SK-N-SH treated with all-trans-retinoic acid at 6 μM for 48 hours (cell line): ENCODE measurements around the gene PRR32.

Source experiments
- ATAC-seq: fragments of 200-7000 bp; cut with Tn5 transposase; 3 replicates; pipeline ENCODE4 v1.9.1; 2020; ENCODE audit warnings: mild to moderate bottlenecking, moderate library complexity
- ARNTL ChIP-seq: fragments of 450-650 bp; formaldehyde crosslinking; IDR thresholded peaks from 2 replicates; pipeline ENCODE4 v1.5.0; 2020; ENCODE audit warnings: low read depth, mild to moderate bottlenecking, moderate library complexity, borderline replicate concordance
- BACH2 ChIP-seq: fragments of 250-450 bp; sonication (Bioruptor Pico); IDR thresholded peaks from 2 replicates; pipeline ENCODE4 v1.9.0; 2021; ENCODE audit warnings: mild to moderate bottlenecking, borderline replicate concordance
- CREB5 ChIP-seq: fragments of 250-450 bp; sonication (Bioruptor Pico); IDR thresholded peaks from 2 replicates; pipeline ENCODE4 v1.5.1; 2020; ENCODE audit warnings: low read depth, mild to moderate bottlenecking, moderate library complexity
- CSDC2 ChIP-seq: fragments of 250-450 bp; sonication (Bioruptor Pico); IDR thresholded peaks from 2 replicates; pipeline ENCODE4 v1.5.0; 2020; ENCODE audit warnings: mild to moderate bottlenecking, moderate library complexity
- CSRNP3 ChIP-seq: fragments of 250-450 bp; sonication (Bioruptor Pico); IDR thresholded peaks from 2 replicates; pipeline ENCODE4 v1.5.1; 2021; ENCODE audit warnings: mild to moderate bottlenecking, moderate library complexity
- ESRRG ChIP-seq: fragments of 250-450 bp; sonication (Bioruptor Pico); IDR thresholded peaks from 2 replicates; pipeline ENCODE4 v1.6.1; 2021; ENCODE audit warnings: mild to moderate bottlenecking
- ISL1 ChIP-seq: fragments of 250-450 bp; sonication (Bioruptor Pico); IDR thresholded peaks from 2 replicates; pipeline ENCODE4 v2.1.2; 2022; ENCODE audit warnings: mild to moderate bottlenecking, moderate library complexity
- OSR1 ChIP-seq: fragments of 250-450 bp; sonication (Bioruptor Pico); IDR thresholded peaks from 2 replicates; pipeline ENCODE4 v1.8.0; 2022; ENCODE audit warnings: moderate library complexity, mild to moderate bottlenecking, inconsistent platforms
- RARB ChIP-seq: fragments of 250-450 bp; sonication (Bioruptor Pico); IDR thresholded peaks from 2 replicates; pipeline ENCODE4 v1.8.0; 2021; ENCODE audit warnings: mild to moderate bottlenecking, moderate library complexity
- SNAI2 ChIP-seq: fragments of 250-450 bp; sonication (Bioruptor Pico); IDR thresholded peaks from 2 replicates; pipeline ENCODE4 v1.5.0; 2020; ENCODE audit warnings: mild to moderate bottlenecking, moderate library complexity
- TCF4 ChIP-seq: fragments of 250-450 bp; sonication (Bioruptor Pico); IDR thresholded peaks from 2 replicates; pipeline ENCODE4 v1.8.0; 2021; ENCODE audit warnings: mild to moderate bottlenecking, moderate library complexity, borderline replicate concordance
- TOX ChIP-seq: fragments of 250-450 bp; sonication (Bioruptor Pico); IDR thresholded peaks from 2 replicates; pipeline ENCODE4 v1.8.0; 2021; ENCODE audit warnings: mild to moderate bottlenecking, moderate library complexity, borderline replicate concordance
- ZC3H10 ChIP-seq: fragments of 250-450 bp; sonication (Bioruptor Pico); IDR thresholded peaks from 2 replicates; pipeline ENCODE4 v1.5.1; 2021; ENCODE audit warnings: mild to moderate bottlenecking, moderate library complexity
- ZFP3 ChIP-seq: fragments of 250-450 bp; sonication (Bioruptor Pico); IDR thresholded peaks from 2 replicates; pipeline ENCODE4 v1.5.0; 2020; ENCODE audit warnings: mild to moderate bottlenecking, moderate library complexity
- ZFP30 ChIP-seq: fragments of 450-650 bp; formaldehyde crosslinking; IDR thresholded peaks from 2 replicates; pipeline ENCODE4 v1.5.0; 2022; ENCODE audit warnings: mild to moderate bottlenecking, moderate library complexity
- ZNF565 ChIP-seq: fragments of 450-650 bp; formaldehyde crosslinking; conservative IDR thresholded peaks from 2 replicates; pipeline ENCODE4 v1.5.0; 2020; ENCODE audit warnings: low read depth, mild to moderate bottlenecking, moderate library complexity
- ZNF70 ChIP-seq: fragments of 450-650 bp; formaldehyde crosslinking; IDR thresholded peaks from 2 replicates; pipeline ENCODE4 v1.5.0; 2020; ENCODE audit warnings: mild to moderate bottlenecking, moderate library complexity
- TF ChIP-seq, protein P1 (sequence below): fragments of 250-450 bp; sonication (Bioruptor Pico); IDR thresholded peaks from 2 replicates; pipeline ENCODE4 v1.8.0; 2020; ENCODE audit warnings: mild to moderate bottlenecking, moderate library complexity, borderline replicate concordance
- TF ChIP-seq, protein P2 (sequence below): fragments of 250-450 bp; sonication (Bioruptor Pico); IDR thresholded peaks from 2 replicates; pipeline ENCODE4 v1.8.0; 2021; ENCODE audit warnings: low read depth, mild to moderate bottlenecking, moderate library complexity, borderline replicate concordance

Gene PRR32

GRCh38 chrX:126825566-126826193 is 6.2 kb downstream of the PRR32 start:
- no peak for ATAC-seq
- no peak for TF ChIP-seq ZNF70

- TF ChIP-seq ZC3H10 (CRISPR knock-in tag) (no peak), ISL1 (no peak)
- ATAC-seq, result no peak
Observed at GRCh38 chrX:126836186-126836585, 16.7 kb downstream of the PRR32 start.

DNA sequence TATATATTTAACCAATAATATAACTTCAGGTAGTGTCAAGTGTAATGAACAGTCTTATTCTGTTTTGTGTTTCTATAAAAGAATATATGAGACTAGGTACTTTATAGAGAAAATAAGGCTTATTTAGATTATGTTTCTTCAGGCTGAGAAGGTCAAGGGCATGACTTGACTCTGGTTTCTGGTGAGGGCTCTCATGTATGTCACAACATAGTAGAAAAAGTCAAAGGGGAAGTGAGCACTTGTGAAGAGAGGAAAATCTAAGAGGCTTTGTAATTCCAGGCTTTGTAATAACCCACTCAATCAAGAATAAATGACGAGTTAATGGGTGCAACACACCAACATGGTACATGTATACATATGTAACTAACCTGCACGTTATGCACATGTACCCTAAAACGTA is 27.6 kb downstream of the PRR32 start:
- TF ChIP-seq ZNF565, result no peak
- TF ChIP-seq BACH2 (CRISPR knock-in tag), result no peak
- TF ChIP-seq TOX, result no peak
- no peak for TF ChIP-seq ZFP30 (CRISPR knock-in tag)
- no peak for TF ChIP-seq ZFP3 (CRISPR knock-in tag)
- ATAC-seq, result no peak

DNA sequence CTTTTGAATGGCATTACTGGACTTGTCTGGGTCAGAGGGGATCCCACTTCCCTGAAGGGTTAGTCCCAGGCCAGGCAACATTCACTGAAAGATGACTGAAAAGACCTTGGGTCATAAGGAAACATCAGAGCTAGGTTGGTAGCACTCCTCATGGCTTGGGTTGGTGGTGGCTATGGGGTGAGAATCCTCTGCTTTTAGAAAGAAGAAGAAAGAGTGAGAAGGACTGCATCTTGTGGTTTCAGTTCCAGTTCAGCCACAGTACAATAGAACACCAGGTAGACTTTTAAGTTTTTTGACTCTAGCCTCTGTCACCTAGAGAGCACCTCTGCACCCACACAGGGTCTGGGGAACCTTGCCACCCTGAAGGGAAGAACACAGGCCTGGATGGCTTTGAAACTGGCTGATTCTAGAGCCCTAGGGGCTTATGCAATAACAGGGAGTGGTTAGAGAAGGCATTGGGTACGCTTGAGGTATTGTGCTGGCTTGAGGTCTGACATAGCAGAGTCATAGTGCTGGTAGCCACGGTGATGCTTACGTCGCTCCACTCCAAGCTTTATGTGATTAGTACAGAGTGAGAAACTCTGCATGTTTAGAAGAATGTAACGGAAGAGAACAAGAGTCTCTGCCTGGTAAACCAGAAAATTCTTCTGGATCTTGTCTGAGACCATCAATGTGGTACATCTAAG is 36.5 kb downstream of the PRR32 start:
- TF ChIP-seq ZFP30 (CRISPR knock-in tag), result no peak
- TF ChIP-seq, protein P1, sequence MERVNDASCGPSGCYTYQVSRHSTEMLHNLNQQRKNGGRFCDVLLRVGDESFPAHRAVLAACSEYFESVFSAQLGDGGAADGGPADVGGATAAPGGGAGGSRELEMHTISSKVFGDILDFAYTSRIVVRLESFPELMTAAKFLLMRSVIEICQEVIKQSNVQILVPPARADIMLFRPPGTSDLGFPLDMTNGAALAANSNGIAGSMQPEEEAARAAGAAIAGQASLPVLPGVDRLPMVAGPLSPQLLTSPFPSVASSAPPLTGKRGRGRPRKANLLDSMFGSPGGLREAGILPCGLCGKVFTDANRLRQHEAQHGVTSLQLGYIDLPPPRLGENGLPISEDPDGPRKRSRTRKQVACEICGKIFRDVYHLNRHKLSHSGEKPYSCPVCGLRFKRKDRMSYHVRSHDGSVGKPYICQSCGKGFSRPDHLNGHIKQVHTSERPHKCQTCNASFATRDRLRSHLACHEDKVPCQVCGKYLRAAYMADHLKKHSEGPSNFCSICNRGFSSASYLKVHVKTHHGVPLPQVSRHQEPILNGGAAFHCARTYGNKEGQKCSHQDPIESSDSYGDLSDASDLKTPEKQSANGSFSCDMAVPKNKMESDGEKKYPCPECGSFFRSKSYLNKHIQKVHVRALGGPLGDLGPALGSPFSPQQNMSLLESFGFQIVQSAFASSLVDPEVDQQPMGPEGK (CRISPR knock-in tag), result no peak
- TF ChIP-seq, protein P2, sequence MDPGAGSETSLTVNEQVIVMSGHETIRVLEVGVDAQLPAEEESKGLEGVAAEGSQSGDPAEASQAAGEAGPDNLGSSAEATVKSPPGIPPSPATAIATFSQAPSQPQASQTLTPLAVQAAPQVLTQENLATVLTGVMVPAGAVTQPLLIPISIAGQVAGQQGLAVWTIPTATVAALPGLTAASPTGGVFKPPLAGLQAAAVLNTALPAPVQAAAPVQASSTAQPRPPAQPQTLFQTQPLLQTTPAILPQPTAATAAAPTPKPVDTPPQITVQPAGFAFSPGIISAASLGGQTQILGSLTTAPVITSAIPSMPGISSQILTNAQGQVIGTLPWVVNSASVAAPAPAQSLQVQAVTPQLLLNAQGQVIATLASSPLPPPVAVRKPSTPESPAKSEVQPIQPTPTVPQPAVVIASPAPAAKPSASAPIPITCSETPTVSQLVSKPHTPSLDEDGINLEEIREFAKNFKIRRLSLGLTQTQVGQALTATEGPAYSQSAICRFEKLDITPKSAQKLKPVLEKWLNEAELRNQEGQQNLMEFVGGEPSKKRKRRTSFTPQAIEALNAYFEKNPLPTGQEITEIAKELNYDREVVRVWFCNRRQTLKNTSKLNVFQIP (CRISPR knock-in tag), result no peak
- no peak for TF ChIP-seq CSDC2 (CRISPR knock-in tag)
- no peak for TF ChIP-seq ESRRG (CRISPR knock-in tag)
- TF ChIP-seq CREB5, result no peak
- TF ChIP-seq SNAI2 (CRISPR knock-in tag), result no peak
- no peak for TF ChIP-seq ARNTL (CRISPR knock-in tag)
- TF ChIP-seq OSR1, result no peak
- no peak for TF ChIP-seq RARB (CRISPR knock-in tag)
- no peak for TF ChIP-seq ZNF565
- TF ChIP-seq CSRNP3, result no peak
- no peak for TF ChIP-seq ZC3H10 (CRISPR knock-in tag)
- no peak for TF ChIP-seq BACH2 (CRISPR knock-in tag)
- no peak for TF ChIP-seq TOX
- no peak for TF ChIP-seq ISL1
- TF ChIP-seq TCF4 (CRISPR knock-in tag), result no peak
- no peak for TF ChIP-seq ZFP3 (CRISPR knock-in tag)
- no peak for ATAC-seq
